GM23338 (cell line): ENCODE measurements around the gene RIPPLY1. TPM values are rescaled to one million over a fixed set of nuclear protein-coding genes. Genes with fewer than 3 reads are reported as not detected.

Experiments used
- ATAC-seq: fragments of 200-7000 bp; cut with Tn5 transposase; 3 replicates; pipeline ENCODE4 v1.9.1; 2020
- DNase-seq: peaks from one replicate; pipeline ENCODE4 v3.0.0-alpha.2; 2015; ENCODE audit warnings: low spot score
- H2AFZ ChIP-seq: fragments of 200-600 bp; sonication (generic); 2 replicates; pipeline ENCODE4 v1.8.0; 2016; ENCODE audit warnings: antibody characterized with exemption, mild to moderate bottlenecking, moderate library complexity
- H3F3A ChIP-seq: fragments of 200-600 bp; sonication (generic); replicated peaks from 2 replicates; pipeline ENCODE4 v1.8.0; 2017; ENCODE audit warnings: antibody characterized with exemption, mixed run types, low read depth
- H3K27ac ChIP-seq: fragments of 200-600 bp; sonication (generic); 2 replicates; pipeline ENCODE4 v1.6.1; 2016; ENCODE audit warnings: low read depth
- H3K27me3 ChIP-seq: fragments of 200-600 bp; sonication (generic); 2 replicates; pipeline ENCODE4 v1.8.0; 2016; ENCODE audit warnings: mild to moderate bottlenecking, mixed run types, moderate library complexity; ENCODE audit not compliant: insufficient read depth
- H3K36me3 ChIP-seq: fragments of 200-600 bp; sonication (generic); 2 replicates; pipeline ENCODE4 v1.8.0; 2016; ENCODE audit warnings: mild to moderate bottlenecking; ENCODE audit not compliant: insufficient read depth
- H3K4me1 ChIP-seq: fragments of 200-600 bp; sonication (generic); 2 replicates; pipeline ENCODE4 v1.8.0; 2016; ENCODE audit warnings: mild to moderate bottlenecking, moderate library complexity; ENCODE audit not compliant: insufficient read depth
- H3K4me2 ChIP-seq: fragments of 200-600 bp; sonication (generic); 2 replicates; pipeline ENCODE4 v1.7.1; 2017; ENCODE audit warnings: mixed run types
- H3K4me3 ChIP-seq: fragments of 200-600 bp; sonication (generic); 2 replicates; pipeline ENCODE4 v1.6.1; 2016; ENCODE audit warnings: mixed run types
- H3K79me2 ChIP-seq: fragments of 200-600 bp; sonication (generic); replicated peaks from 2 replicates; pipeline ENCODE4 v1.8.0; 2017; ENCODE audit warnings: mild to moderate bottlenecking; ENCODE audit not compliant: insufficient read depth
- H3K9me2 ChIP-seq: fragments of 200-600 bp; sonication (generic); 2 replicates; pipeline ENCODE4 v1.8.0; 2017; ENCODE audit not compliant: insufficient read depth
- H4K20me1 ChIP-seq: fragments of 200-600 bp; sonication (generic); replicated peaks from 2 replicates; pipeline ENCODE4 v1.8.0; 2017; ENCODE audit warnings: mild to moderate bottlenecking; ENCODE audit not compliant: insufficient read depth
- H3K27ac Mint-ChIP-seq: 2 replicates; pipeline ENCODE4 v1.8.0; 2020; ENCODE audit warnings: inconsistent platforms, mild to moderate bottlenecking, moderate library complexity, mixed read lengths
- H3K27me3 Mint-ChIP-seq: 3 replicates; pipeline ENCODE4 v1.8.0; 2022; ENCODE audit warnings: low read depth, mild to moderate bottlenecking, moderate library complexity, mixed read lengths, inconsistent platforms; ENCODE audit not compliant: insufficient read depth, poor library complexity
- H3K36me3 Mint-ChIP-seq: 3 replicates; pipeline ENCODE4 v1.8.0; 2021; ENCODE audit warnings: low read depth, mild to moderate bottlenecking, inconsistent platforms, moderate library complexity, mixed read lengths
- H3K4me1 Mint-ChIP-seq: 3 replicates; pipeline ENCODE4 v1.8.0; 2020; ENCODE audit warnings: mild to moderate bottlenecking, inconsistent platforms, mixed read lengths
- H3K4me3 Mint-ChIP-seq: 3 replicates; pipeline ENCODE4 v1.8.0; 2021; ENCODE audit warnings: moderate library complexity, mild to moderate bottlenecking, inconsistent platforms, mixed read lengths
- H3K9me3 Mint-ChIP-seq: 3 replicates; pipeline ENCODE4 v1.8.0; 2020; ENCODE audit warnings: moderate library complexity, mild to moderate bottlenecking, inconsistent platforms, mixed read lengths
- CREB1 ChIP-seq: fragments of 250-450 bp; sonication (Bioruptor Pico); IDR thresholded peaks from 2 replicates; pipeline ENCODE4 v1.5.0; 2020; ENCODE audit warnings: low read depth, mild to moderate bottlenecking, moderate library complexity
- CTCF ChIP-seq, 2 experiments: fragments of 200-600 bp in 1 of 2; sonication (generic) in 1 of 2; conservative IDR thresholded peaks; 2 replicates each; pipeline versions ENCODE4 v1.5.1 to v1.6.1; 2016 to 2017; ENCODE audit warnings: antibody characterized with exemption in 2 of 2, low read depth in 2 of 2, mild to moderate bottlenecking in 2 of 2, moderate library complexity in 1 of 2
- ETS1 ChIP-seq: IDR thresholded peaks from 2 replicates; pipeline ENCODE4 v1.6.1; 2016; ENCODE audit warnings: antibody characterized with exemption
- EZH2phosphoT487 ChIP-seq: fragments of 200-600 bp; sonication (generic); IDR thresholded peaks from one replicate; pipeline ENCODE4 v1.8.1; 2018; ENCODE audit warnings: antibody characterized with exemption; ENCODE audit not compliant: unreplicated experiment
- JUNB ChIP-seq: IDR thresholded peaks from one replicate; pipeline ENCODE4 v1.6.1; 2016; ENCODE audit warnings: antibody characterized with exemption; ENCODE audit not compliant: unreplicated experiment
- REST ChIP-seq: IDR thresholded peaks from one replicate; pipeline ENCODE4 v1.6.1; 2018; ENCODE audit warnings: antibody characterized with exemption; ENCODE audit not compliant: unreplicated experiment
- ZNF114 ChIP-seq: fragments of 250-450 bp; sonication (Bioruptor Pico); IDR thresholded peaks from 2 replicates; pipeline ENCODE4 v1.5.0; 2020; ENCODE audit warnings: mild to moderate bottlenecking, moderate library complexity
- ZNF331 ChIP-seq: fragments of 250-450 bp; sonication (Bioruptor Pico); IDR thresholded peaks from 2 replicates; pipeline ENCODE4 v1.5.0; 2020; ENCODE audit warnings: low read depth, mild to moderate bottlenecking, moderate library complexity
- polyA plus RNA-seq: library from polyadenylated mRNA; unstranded; fragments of >200 nt; fragmentation: Nextera tagmentation; extraction: Ambion mirVana; gene quantifications from 2 replicates; pipeline ENCODE4 v1.2.1, GENCODE V29; 2016
- total RNA-seq: library from RNA; depleted of rRNA; stranded (reverse); fragments of >200 nt; shearing (Covaris generic); gene quantifications from 2 replicates; pipeline ENCODE4 v1.2.3, GENCODE V29; 2014

The RIPPLY1 gene
- total and polyA plus RNA-seq, 2 experiments from 2014 or later, result not detected

GRCh38 chrX:106903856-106904528 lies 851 bp upstream of the RIPPLY1 start (continued):
- TF ChIP-seq REST, result no peak
- no peak for TF ChIP-seq EZH2phosphoT487
- no peak for TF ChIP-seq ETS1
- no peak for TF ChIP-seq ZNF114 (CRISPR knock-in tag)

GRCh38 chrX:106902684-106903083 lies 457 bp downstream of the RIPPLY1 start:
- H3K4me3 Mint-ChIP-seq, result no peak overlapping the region
- Histone ChIP-seq H3K79me2 (no peaks in the 10 kb centered on the region), H3K4me3 (no peak overlapping the region), H3F3A (no peaks in the 10 kb centered on the region), H3K27ac (no peak overlapping the region), H3K9me2 (no peaks in the 10 kb centered on the region), H3K27me3 (no peaks in the 10 kb centered on the region), H4K20me1 (no peaks in the 10 kb centered on the region), H3K36me3 (no peaks in the 10 kb centered on the region), H3K4me2 (no peak overlapping the region), H2AFZ (no peak overlapping the region), H3K4me1 (no peaks in the 10 kb centered on the region)
- ATAC-seq (no peak), DNase-seq (no peak)
- no peaks in the 10 kb centered on the region for H3K36me3 Mint-ChIP-seq
- peaks cover 7% of the 10 kb centered on the region; the same call in 2 of the 3 replicates for H3K4me1 Mint-ChIP-seq
- no peaks in the 10 kb centered on the region for H3K27me3 Mint-ChIP-seq
- no peaks in the 10 kb centered on the region for H3K9me3 Mint-ChIP-seq
- no peak overlapping the region for H3K27ac Mint-ChIP-seq
- no peak for TF ChIP-seq CREB1
- TF ChIP-seq ETS1, result no peak
- TF ChIP-seq REST, result no peak
- TF ChIP-seq ZNF331, result no peak
- TF ChIP-seq CTCF (conservative IDR thresholded peaks at IDR 0.05; ENCODE audit: low read depth in 2 of 2), result no peak
- no peak for TF ChIP-seq JUNB
- TF ChIP-seq ZNF114 (CRISPR knock-in tag), result no peak
- TF ChIP-seq EZH2phosphoT487, result no peak
